Esophagus squamous epithelium (tissue), 5 donors: ENCODE data around the gene PAK2. TPM values are rescaled to one million over a fixed set of nuclear protein-coding genes. Genes with fewer than 3 reads are reported as not detected.
"Not testable (repeated sequence)": the region's sequence is repeated elsewhere in the genome, so short reads cannot be mapped to it uniquely, and the experiment has no call there.

Source experiments
- DNase-seq: peaks from one replicate; lab custom pipeline; 2025; lab: John Stamatoyannopoulos, UW
- H3K27ac ChIP-seq, 4 donors: fragments of 200-600 bp; sonication (generic); one replicate each; pipeline ENCODE4 v1.5.1; 2016 to 2019; ENCODE audit warnings: mild to moderate bottlenecking in 1 of 4
- H3K27me3 ChIP-seq, 4 donors: fragments of 200-600 bp; sonication (generic); 1 replicate in 3 of 4; 2 replicates in 1 of 4; pipeline versions ENCODE4 v1.5.1 to v1.6.0; 2017 to 2021; ENCODE audit warnings: antibody characterized with exemption in 1 of 4
- H3K36me3 ChIP-seq, 3 donors: fragments of 200-600 bp; sonication (generic); one replicate each; pipeline ENCODE4 v1.5.1; 2016 to 2019
- H3K4me1 ChIP-seq, 3 donors: fragments of 200-600 bp; sonication (generic); one replicate each; pipeline ENCODE4 v1.5.1; 2017 to 2019
- H3K4me3 ChIP-seq, 4 donors: fragments of 200-600 bp; sonication (generic); 1 replicate in 3 of 4; 2 replicates in 1 of 4; pipeline ENCODE4 v1.5.1; 2016 to 2019; ENCODE audit warnings: mild to moderate bottlenecking in 2 of 4, moderate library complexity in 1 of 4
- H3K9me3 ChIP-seq, 3 donors: fragments of 200-600 bp; sonication (generic); one replicate each; pipeline ENCODE4 v1.5.1; 2016 to 2019
- POLR2A ChIP-seq, 4 donors: fragments of 450-650 bp; IDR thresholded peaks; one replicate each; pipeline ENCODE4 v1.6.1; 2017; ENCODE audit warnings: antibody characterized with exemption in 4 of 4, mild to moderate bottlenecking in 4 of 4, moderate library complexity in 3 of 4
- WGBS, 2 donors: methylation state at CpG; one replicate each; pipeline ENCODE4 v1.1.5; 2018; 5-methylcytosine and 5-hydroxymethylcytosine counted together
- intact Hi-C: fragments of 100-400 bp; cut with DNase I; formaldehyde crosslinking; loops from one replicate; pipeline ENCODE4 v1.15.0; 2022
- total RNA-seq, 4 donors: library from RNA; depleted of rRNA; stranded (reverse); fragments of >200 nt; gene quantifications; one replicate each; pipeline ENCODE4 v1.1.0, GENCODE V29; 2016
- TF ChIP-seq, protein P1 (sequence below), 6 experiments: fragments of 450-650 bp in 4 of 6; fragments of 200-600 bp in 2 of 6; sonication (generic) in 2 of 6; IDR thresholded peaks; one replicate each; pipeline ENCODE4 v1.5.1; 2016 to 2019; ENCODE audit warnings: antibody characterized with exemption in 6 of 6, mild to moderate bottlenecking in 4 of 6, moderate library complexity in 4 of 6
- donor health status: DM: yes; HTN: yes; CAD: no.

PAK2 gene
- total RNA-seq, 4 donors from 2014 or later, result 24.6 to 42.9 (median 38.8) TPM

DNA sequence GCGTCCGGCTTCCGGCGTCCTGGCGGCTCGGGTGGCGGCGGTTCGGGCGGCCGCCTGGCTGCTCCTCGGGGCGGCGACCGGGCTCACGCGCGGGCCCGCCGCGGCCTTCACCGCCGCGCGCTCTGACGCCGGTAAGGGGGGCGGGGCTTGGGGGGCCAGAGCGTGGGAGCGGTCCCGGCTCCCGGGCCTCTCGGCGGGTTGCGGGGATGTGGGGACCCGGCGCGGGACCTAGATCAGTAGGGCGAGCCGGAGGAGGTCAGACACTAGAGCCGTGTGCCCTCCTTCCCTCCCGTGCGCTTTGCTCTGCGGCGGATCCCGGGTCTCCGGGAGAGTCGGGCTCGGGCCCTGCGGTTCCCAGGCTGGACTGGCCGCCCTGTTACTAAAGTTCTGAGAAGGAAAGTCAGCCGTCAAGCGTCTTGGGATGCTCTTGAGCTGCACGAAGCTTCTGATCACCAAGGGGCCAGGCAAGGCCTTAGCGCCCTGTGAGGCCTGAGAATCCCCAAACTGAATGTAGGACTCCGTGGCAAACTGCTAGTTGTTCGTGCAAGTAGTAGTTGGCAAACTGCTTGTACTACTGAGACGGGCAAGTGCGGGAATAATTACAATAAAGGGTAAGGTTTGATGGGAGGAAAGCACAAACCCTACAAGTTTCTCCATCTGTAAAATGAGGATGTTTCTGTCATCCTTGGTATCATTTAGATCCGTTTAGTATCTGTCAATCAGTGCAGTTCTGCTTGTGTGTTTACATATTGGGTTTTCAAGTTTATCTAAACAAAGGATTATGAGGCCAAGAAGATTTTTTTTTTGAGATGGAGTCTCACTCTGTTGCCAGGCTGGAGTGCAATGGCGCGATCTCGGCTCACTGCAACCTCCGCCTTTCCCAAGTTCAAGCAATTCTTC lies 26.9 kb upstream of the PAK2 start:
- Histone ChIP-seq H3K27ac (peak overlapping the region; percentile 92 to 97 (median 96)), H3K4me1 (peaks cover 14 to 45% (median 15%) of the 10 kb centered on the region in 3 donors), H3K9me3 (no peaks in the 10 kb centered on the region), H3K27me3 (no peaks in the 10 kb centered on the region), H3K36me3 (no peaks in the 10 kb centered on the region), H3K4me3 (peak overlapping the region; percentile 79 to 95 (median 85))
- DNase-seq, result no peak
- intact Hi-C loops, result no loop called here
- TF ChIP-seq POLR2A (IDR thresholded peaks at IDR 0.05), result no peak
- TF ChIP-seq, protein P1, sequence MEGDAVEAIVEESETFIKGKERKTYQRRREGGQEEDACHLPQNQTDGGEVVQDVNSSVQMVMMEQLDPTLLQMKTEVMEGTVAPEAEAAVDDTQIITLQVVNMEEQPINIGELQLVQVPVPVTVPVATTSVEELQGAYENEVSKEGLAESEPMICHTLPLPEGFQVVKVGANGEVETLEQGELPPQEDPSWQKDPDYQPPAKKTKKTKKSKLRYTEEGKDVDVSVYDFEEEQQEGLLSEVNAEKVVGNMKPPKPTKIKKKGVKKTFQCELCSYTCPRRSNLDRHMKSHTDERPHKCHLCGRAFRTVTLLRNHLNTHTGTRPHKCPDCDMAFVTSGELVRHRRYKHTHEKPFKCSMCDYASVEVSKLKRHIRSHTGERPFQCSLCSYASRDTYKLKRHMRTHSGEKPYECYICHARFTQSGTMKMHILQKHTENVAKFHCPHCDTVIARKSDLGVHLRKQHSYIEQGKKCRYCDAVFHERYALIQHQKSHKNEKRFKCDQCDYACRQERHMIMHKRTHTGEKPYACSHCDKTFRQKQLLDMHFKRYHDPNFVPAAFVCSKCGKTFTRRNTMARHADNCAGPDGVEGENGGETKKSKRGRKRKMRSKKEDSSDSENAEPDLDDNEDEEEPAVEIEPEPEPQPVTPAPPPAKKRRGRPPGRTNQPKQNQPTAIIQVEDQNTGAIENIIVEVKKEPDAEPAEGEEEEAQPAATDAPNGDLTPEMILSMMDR (IDR thresholded peaks at IDR 0.05), result peak in 2 of 6 experiments; percentile 15 to 29
- WGBS, 2 donors, result 13 to 18% methylated on average over 9 of the region's 64 CpGs

DNA sequence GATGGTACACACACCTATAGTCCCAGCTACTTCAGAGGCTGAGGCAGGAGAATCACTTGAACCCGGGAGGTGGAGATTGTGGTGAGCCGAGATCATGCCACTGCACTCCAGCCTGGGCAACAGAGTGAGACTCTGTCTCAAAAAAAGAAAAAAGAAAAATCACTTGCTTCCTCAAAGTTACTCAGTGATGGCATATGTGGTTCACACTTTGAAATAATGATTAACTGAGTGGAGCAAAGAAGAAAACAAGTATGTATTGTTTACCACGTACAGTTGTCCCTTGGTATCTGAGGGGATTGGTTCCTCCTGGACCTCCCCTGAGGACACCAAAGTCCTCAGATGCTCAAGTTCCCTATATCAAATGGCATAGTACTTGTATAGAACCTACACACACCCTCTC lies 22.5 kb upstream of the PAK2 start:
- 94% methylated on average over 3 of the region's 3 CpGs for WGBS, 2 donors

DNA sequence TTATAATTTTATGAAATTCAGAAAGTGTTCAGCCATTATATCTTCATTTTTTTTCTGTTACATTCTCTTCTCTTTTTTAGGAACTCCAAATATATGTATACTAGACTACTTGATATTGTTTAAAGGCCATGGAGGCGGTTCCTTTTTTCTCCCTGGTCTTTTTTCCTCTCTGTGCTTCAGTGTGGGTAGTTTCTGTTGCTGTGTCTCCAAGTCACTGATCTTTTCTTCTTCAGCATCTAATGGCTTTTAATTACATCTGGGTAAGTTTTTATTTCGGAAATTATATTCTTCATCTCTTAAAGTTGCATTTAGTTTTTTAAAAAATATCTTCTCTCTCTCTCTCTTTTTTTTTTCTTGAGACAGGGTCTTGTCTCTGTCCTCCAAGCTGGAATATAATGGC lies 18.6 kb upstream of the PAK2 start:
- intact Hi-C loops, result no loop called here
- no peaks in the 10 kb centered on the region for H3K4me1 ChIP-seq
- DNase-seq, result no peak
- TF ChIP-seq, protein P1 (IDR thresholded peaks at IDR 0.05), result no peak
- TF ChIP-seq POLR2A (IDR thresholded peaks at IDR 0.05), result no peak
- peaks cover 0 to 38% (median 8%) of the 10 kb centered on the region in 3 donors for H3K36me3 ChIP-seq
- H3K27ac ChIP-seq, result no peak overlapping the region
- no peaks in the 10 kb centered on the region for H3K9me3 ChIP-seq
- H3K4me3 ChIP-seq, result no peak overlapping the region
- 61 to 94% methylated on average over 2 of the region's 2 CpGs for WGBS, 2 donors
- H3K27me3 ChIP-seq, result no peaks in the 10 kb centered on the region

More for the DNA sequence above, 22.5 kb upstream of the PAK2 start:
- H3K27me3 ChIP-seq, H3K4me3 ChIP-seq, H3K9me3 ChIP-seq, intact Hi-C loops, H3K27ac ChIP-seq, DNase-seq: not testable (repeated sequence)
- Histone ChIP-seq H3K36me3 (peaks cover 0 to 22% (median 4%) of the 10 kb centered on the region in 3 donors), H3K4me1 (peaks cover 5 to 23% (median 9%) of the 10 kb centered on the region in 3 donors)

DNA sequence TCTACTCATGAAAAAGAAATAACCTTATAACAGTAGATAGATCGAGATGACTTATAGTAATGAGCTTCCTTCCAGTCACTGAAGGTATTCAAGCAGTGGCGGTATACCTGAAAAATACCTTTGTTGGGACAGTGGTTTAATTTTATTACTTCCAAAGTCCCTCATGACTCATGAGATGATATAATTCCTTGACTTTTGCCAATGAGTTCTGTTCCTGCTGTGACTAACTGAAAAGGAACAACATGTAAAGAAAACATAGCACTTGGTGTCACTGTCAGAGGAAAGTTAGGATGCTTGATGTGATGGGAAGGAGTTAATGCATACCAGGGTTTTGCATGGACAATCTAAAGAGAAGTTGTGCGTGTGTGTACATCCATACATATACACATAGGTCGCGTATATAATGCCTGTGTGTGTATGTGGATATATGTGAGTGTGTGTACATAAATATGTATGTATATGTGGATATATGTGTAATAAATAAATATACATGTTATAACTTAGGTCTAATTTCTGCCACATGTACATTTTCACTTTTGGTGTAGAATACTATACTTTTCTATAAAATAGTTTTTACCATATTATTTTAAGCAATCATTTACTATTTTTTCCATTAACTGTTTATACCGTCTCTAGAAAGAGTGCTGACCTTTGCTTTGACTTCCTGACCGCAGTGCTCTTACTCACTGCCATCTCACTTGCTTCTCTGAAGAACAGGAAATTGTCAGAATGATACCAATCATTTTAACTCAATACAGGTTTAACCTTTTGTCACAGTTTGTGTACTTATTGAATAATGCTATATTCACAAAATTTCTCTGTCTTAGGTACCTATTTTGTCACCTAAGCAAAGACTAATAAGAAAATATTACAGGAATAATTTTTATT lies 12.6 kb upstream of the PAK2 start:
- no peak overlapping the region for H3K27ac ChIP-seq
- H3K4me3 ChIP-seq, result no peak overlapping the region
- no peak for DNase-seq
- intact Hi-C loops, result no loop called here
- H3K9me3 ChIP-seq, result no peaks in the 10 kb centered on the region
- WGBS, 2 donors, result 70 to 83% methylated on average over 7 of the region's 7 CpGs
- H3K4me1 ChIP-seq, result no peaks in the 10 kb centered on the region
- no peaks in the 10 kb centered on the region for H3K27me3 ChIP-seq
- peaks cover 0 to 53% (median 4%) of the 10 kb centered on the region in 3 donors for H3K36me3 ChIP-seq
- TF ChIP-seq, protein P1 (IDR thresholded peaks at IDR 0.05), result no peak
- no peak for TF ChIP-seq POLR2A (IDR thresholded peaks at IDR 0.05)

DNA sequence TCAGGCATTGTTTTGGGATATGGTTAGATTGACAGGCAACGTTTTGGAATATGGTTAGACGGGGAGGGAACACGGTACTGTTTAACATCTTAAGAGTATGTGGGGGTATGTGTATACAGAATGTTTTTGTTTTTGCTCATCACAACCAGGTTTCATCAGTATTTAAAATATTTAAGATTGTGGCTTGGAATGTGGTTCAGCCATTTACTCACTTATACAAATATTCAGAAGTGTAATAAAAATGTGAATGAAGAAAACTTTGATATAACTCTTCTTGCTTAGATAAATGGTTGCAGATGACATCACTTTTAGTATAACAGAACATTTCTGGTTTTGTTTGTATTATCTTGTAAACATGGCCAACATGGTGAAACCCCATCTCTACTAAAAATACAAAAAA lies 3.9 kb upstream of the PAK2 start:
- no peak overlapping the region for H3K4me3 ChIP-seq
- TF ChIP-seq POLR2A (IDR thresholded peaks at IDR 0.05), result no peak
- TF ChIP-seq, protein P1 (IDR thresholded peaks at IDR 0.05), result no peak
- WGBS, 2 donors, result 84 to 94% methylated on average over 3 of the region's 3 CpGs
- H3K27me3 ChIP-seq, result no peaks in the 10 kb centered on the region
- DNase-seq, result no peak
- H3K9me3 ChIP-seq, result no peaks in the 10 kb centered on the region
- no peak overlapping the region for H3K27ac ChIP-seq
- H3K36me3 ChIP-seq, result peaks cover 0 to 33% (median 0%) of the 10 kb centered on the region in 3 donors
- H3K4me1 ChIP-seq, result peaks cover 0 to 7% (median 0%) of the 10 kb centered on the region in 3 donors
- intact Hi-C loops, result no loop called here
